Endodermal cell (in vitro differentiated cells): ENCODE data around the gene DHH. TPM values are rescaled to one million over a fixed set of nuclear protein-coding genes. Genes with fewer than 3 reads are reported as not detected.

Experiments
- DNase-seq: peaks from one replicate; pipeline ENCODE4 v3.0.0-alpha.2; 2017
- H3K27ac ChIP-seq: 2 replicates; pipeline ENCODE4 v1.5.1; 2013; ENCODE audit warnings: mild to moderate bottlenecking, low read depth, low read length, moderate library complexity
- H3K27me3 ChIP-seq: 2 replicates; pipeline ENCODE4 v1.6.1; 2013; ENCODE audit warnings: mild to moderate bottlenecking, low read length, moderate library complexity; ENCODE audit not compliant: insufficient read depth, control insufficient read depth, poor library complexity, severe bottlenecking
- H3K36me3 ChIP-seq: 2 replicates; pipeline ENCODE4 v1.7.0; 2013; ENCODE audit warnings: mild to moderate bottlenecking, low read length, moderate library complexity; ENCODE audit not compliant: control insufficient read depth, insufficient read depth
- H3K4me1 ChIP-seq: one replicate; pipeline ENCODE4 v1.7.0; 2013; ENCODE audit warnings: low read length; ENCODE audit not compliant: control insufficient read depth, insufficient read depth
- H3K4me3 ChIP-seq: 2 replicates; pipeline ENCODE4 v1.5.1; 2013; ENCODE audit warnings: mild to moderate bottlenecking, low read length, moderate library complexity
- H3K9ac ChIP-seq: 2 replicates; pipeline ENCODE4 v1.6.1; 2013; ENCODE audit warnings: mild to moderate bottlenecking, low read length, moderate library complexity; ENCODE audit not compliant: poor library complexity, severe bottlenecking; ENCODE audit errors: extremely low read depth
- H3K9me3 ChIP-seq: 2 replicates; pipeline ENCODE4 v1.6.1; 2013; ENCODE audit warnings: mild to moderate bottlenecking, low read length, moderate library complexity; ENCODE audit not compliant: control insufficient read depth
- H3K27ac Mint-ChIP-seq: 2 replicates; pipeline ENCODE4 v1.8.0; 2020; ENCODE audit warnings: mixed read lengths
- H3K27me3 Mint-ChIP-seq: 2 replicates; pipeline ENCODE4 v1.8.0; 2021; ENCODE audit warnings: mild to moderate bottlenecking, mixed read lengths; ENCODE audit not compliant: insufficient read depth
- H3K36me3 Mint-ChIP-seq: 2 replicates; pipeline ENCODE4 v1.8.0; 2020; ENCODE audit warnings: low read depth, mixed read lengths
- H3K4me1 Mint-ChIP-seq: 2 replicates; pipeline ENCODE4 v1.8.0; 2020; ENCODE audit warnings: mixed read lengths
- H3K4me3 Mint-ChIP-seq: 2 replicates; pipeline ENCODE4 v1.8.0; 2020; ENCODE audit warnings: mild to moderate bottlenecking, moderate library complexity, mixed read lengths
- H3K9me3 Mint-ChIP-seq: 2 replicates; pipeline ENCODE4 v1.8.0; 2020; ENCODE audit warnings: mild to moderate bottlenecking, mixed read lengths
- WGBS, 2 experiments: methylation state at CpG; one replicate each; pipeline versions ENCODE4 v1.1.5 to v1.1.7; 2013; ENCODE audit warnings: missing lambda C conversion rate in 2 of 2, mixed read lengths in 1 of 2; ENCODE audit not compliant: insufficient coverage in 1 of 2, insufficient read length in 1 of 2; 5-methylcytosine and 5-hydroxymethylcytosine counted together
- total RNA-seq, 2 donors: library from RNA; stranded (reverse); fragmentation: NEBNext Ultra II Directional in 1 of 2; extraction: Animal tissue kit (Norgen Biotek cat#: 25700) in 1 of 2; gene quantifications; 2 replicates in 1 of 2; 3 replicates in 1 of 2; pipeline ENCODE4 v1.2.1, GENCODE V29; 2021
- TF ChIP-seq, protein P1 (sequence below): fragments of 200-600 bp; sonication (generic); conservative IDR thresholded peaks from 2 replicates; pipeline ENCODE4 v1.5.0; 2021; ENCODE audit warnings: antibody characterized with exemption, mild to moderate bottlenecking

Gene DHH
- total RNA-seq, 2 donors from 2014 or later: 0.15 to 0.51 TPM

DNA sequence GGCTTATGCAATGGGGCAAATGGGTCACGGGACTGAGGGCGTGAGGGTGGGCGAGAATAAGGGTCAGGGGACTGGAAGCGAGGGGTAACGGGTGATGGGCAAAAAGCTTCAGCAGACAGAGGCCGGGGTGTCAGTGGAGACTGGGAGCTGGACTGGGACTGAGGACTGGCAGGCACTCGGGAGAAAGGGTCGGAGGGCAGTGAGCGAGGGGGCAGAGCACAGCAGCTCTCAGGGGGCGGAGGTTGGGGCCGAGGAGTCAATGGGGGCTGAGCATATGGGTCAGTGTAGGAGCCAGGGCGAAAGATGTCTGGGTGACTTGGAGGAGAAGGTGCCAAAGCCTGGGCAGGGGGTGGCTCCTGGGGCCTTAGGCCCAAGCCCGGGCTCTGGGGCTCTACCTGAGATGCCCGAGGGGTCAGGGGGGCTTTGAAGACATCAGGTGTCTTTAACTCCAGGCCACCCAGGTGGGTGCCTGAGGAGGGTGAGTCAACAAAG, 54.2 kb downstream of the DHH start:
- H3K36me3 Mint-ChIP-seq: peaks cover 87% of the 10 kb centered on the region
- H3K4me3 ChIP-seq: no peak overlapping the region
- no peaks in the 10 kb centered on the region for H3K9me3 Mint-ChIP-seq
- no peaks in the 10 kb centered on the region for H3K27me3 Mint-ChIP-seq
- H3K27ac ChIP-seq: no peak overlapping the region
- H3K9me3 ChIP-seq: no peaks in the 10 kb centered on the region
- 98 to 99% methylated on average over 8 to 14 of the region's 14 CpGs for WGBS, 2 experiments
- H3K4me1 Mint-ChIP-seq: no peaks in the 10 kb centered on the region
- H3K4me3 Mint-ChIP-seq: no peak overlapping the region
- H3K4me1 ChIP-seq: no peaks in the 10 kb centered on the region
- peaks cover 83% of the 10 kb centered on the region for H3K36me3 ChIP-seq
- H3K27me3 ChIP-seq: no peaks in the 10 kb centered on the region
- no peak overlapping the region for H3K9ac ChIP-seq
- H3K27ac Mint-ChIP-seq: no peak overlapping the region
- no peak for DNase-seq
- TF ChIP-seq, protein P1, sequence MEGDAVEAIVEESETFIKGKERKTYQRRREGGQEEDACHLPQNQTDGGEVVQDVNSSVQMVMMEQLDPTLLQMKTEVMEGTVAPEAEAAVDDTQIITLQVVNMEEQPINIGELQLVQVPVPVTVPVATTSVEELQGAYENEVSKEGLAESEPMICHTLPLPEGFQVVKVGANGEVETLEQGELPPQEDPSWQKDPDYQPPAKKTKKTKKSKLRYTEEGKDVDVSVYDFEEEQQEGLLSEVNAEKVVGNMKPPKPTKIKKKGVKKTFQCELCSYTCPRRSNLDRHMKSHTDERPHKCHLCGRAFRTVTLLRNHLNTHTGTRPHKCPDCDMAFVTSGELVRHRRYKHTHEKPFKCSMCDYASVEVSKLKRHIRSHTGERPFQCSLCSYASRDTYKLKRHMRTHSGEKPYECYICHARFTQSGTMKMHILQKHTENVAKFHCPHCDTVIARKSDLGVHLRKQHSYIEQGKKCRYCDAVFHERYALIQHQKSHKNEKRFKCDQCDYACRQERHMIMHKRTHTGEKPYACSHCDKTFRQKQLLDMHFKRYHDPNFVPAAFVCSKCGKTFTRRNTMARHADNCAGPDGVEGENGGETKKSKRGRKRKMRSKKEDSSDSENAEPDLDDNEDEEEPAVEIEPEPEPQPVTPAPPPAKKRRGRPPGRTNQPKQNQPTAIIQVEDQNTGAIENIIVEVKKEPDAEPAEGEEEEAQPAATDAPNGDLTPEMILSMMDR: no peak

DNA sequence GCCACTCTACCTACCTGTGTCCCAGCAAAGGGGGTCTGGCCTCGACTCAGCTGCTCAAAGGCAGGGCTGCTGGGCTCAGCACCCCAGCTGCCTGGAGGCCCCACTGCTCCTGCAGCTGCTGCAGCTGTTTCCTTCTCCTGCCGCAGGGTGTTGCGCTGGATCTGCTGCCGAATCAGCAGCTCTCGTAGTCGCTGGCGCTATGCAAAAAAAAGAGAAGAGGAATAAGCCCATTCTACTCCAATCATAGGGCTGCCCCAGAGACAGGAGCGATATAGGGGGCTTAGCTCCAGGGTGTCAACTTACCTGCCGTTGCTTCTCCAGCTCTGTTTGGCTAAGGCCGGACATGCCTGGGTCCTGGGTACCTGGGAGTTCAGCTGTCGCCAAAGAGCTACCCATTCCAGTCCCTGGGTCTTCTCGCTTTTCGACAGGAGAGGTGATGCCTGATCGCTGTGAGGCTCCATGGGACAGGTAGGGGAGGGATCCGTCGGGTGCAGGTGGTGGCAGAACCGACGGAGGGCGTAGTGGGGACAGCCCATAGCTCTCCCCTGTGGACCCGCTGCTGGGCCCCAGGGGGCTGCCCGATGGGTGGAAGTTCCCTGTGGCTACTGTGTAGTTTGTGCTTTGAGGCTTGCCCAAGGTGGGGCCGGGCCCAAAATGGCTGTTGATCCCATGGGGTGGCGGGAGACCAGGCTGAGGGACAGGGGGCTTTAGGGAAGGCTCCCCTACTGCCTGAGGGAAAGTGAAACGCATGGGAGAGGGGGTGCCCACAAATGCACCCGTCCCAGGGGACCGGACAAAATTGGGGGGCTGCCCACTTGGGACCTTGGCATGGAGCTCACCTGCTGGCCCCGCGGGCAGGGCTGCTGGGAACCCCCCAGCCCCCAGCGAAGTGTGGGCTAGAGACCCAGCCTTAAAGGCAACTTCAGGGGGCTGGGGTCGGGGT, 54.9 kb downstream of the DHH start:
- H3K4me3 ChIP-seq: no peak overlapping the region
- peaks cover 85% of the 10 kb centered on the region for H3K36me3 ChIP-seq
- no peak overlapping the region for H3K27ac ChIP-seq
- 91 to 94% methylated on average over 16 to 30 of the region's 30 CpGs for WGBS, 2 experiments
- H3K4me3 Mint-ChIP-seq: no peak overlapping the region
- DNase-seq: no peak
- no peaks in the 10 kb centered on the region for H3K9me3 Mint-ChIP-seq
- H3K9ac ChIP-seq: no peak overlapping the region
- TF ChIP-seq, protein P1: no peak
- no peaks in the 10 kb centered on the region for H3K9me3 ChIP-seq
- H3K27me3 ChIP-seq: no peaks in the 10 kb centered on the region
- peaks cover 89% of the 10 kb centered on the region for H3K36me3 Mint-ChIP-seq
- H3K4me1 Mint-ChIP-seq: no peaks in the 10 kb centered on the region
- no peak overlapping the region for H3K27ac Mint-ChIP-seq
- H3K27me3 Mint-ChIP-seq: no peaks in the 10 kb centered on the region
- no peaks in the 10 kb centered on the region for H3K4me1 ChIP-seq

DNA sequence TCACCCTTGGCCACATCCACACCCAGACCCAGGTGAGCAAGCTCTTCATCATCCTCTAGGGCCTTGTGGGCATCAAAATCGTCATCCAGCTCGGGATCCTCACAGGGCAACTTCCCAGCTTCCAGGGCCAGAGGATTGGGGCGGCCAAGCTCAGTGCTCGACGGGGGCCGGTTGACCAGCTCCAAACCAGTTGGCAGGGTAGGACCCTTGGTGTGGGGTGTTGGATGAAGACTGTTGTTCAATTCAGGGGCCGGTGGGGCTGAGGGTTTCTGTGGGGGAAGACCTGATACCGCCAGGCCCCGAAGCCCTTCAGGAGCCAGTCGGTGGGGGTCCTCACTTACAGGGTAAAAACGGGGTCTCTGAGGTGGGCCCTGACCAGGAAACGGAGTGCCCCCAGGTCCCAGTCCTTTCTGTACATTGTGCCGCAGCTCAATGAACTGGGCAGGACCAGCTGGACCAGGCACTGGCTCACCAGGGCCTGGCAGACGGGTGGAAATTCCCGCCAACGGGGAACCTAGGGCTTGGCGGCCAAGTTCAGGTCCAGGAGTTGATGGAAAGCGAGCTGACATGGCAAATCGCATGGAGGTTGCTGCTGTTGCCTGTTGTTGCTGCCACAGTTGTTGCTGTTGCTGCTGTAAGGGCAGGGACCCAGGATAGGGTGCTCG, 56.2 kb downstream of the DHH start:
- Mint-ChIP-seq H3K27me3 (no peaks in the 10 kb centered on the region), H3K36me3 (peaks cover 88% of the 10 kb centered on the region), H3K9me3 (no peaks in the 10 kb centered on the region), H3K4me3 (no peak overlapping the region), H3K4me1 (no peaks in the 10 kb centered on the region), H3K27ac (no peak overlapping the region)
- Histone ChIP-seq H3K4me3 (no peak overlapping the region), H3K27me3 (no peaks in the 10 kb centered on the region), H3K4me1 (no peaks in the 10 kb centered on the region), H3K27ac (no peak overlapping the region), H3K9ac (no peak overlapping the region), H3K36me3 (peaks cover 87% of the 10 kb centered on the region), H3K9me3 (no peaks in the 10 kb centered on the region)
- TF ChIP-seq, protein P1: no peak
- WGBS, 2 experiments: 93 to 94% methylated on average over 17 to 20 of the region's 20 CpGs
- DNase-seq: no peak
